Ovary (tissue), 9 donors: Measurements from ENCODE around the gene CCDC167. TPM values are rescaled to one million over a fixed set of nuclear protein-coding genes. Genes with fewer than 3 reads are reported as not detected.
A peak's percentile ranks its signal among the peaks of the same experiment; 100 is the strongest.

ENCODE experiments used
- DNase-seq, 5 donors: peaks; one replicate each; pipeline ENCODE4 v3.0.0-alpha.2; 2019 to 2020
- H3K27ac ChIP-seq, 2 donors: fragments of 200-600 bp; one replicate each; pipeline versions ENCODE4 v1.5.1 to v1.8.0; 2019 to 2022
- H3K27me3 ChIP-seq: fragments of 200-600 bp; one replicate; pipeline ENCODE4 v1.8.0; 2022
- H3K36me3 ChIP-seq: fragments of 200-600 bp; sonication (generic); one replicate; pipeline ENCODE4 v1.5.1; 2019
- H3K4me1 ChIP-seq: one replicate; pipeline ENCODE4 v1.8.1; 2013; ENCODE audit warnings: mild to moderate bottlenecking, moderate library complexity; ENCODE audit not compliant: insufficient read depth
- H3K4me3 ChIP-seq: fragments of 200-600 bp; sonication (generic); one replicate; pipeline ENCODE4 v1.5.1; 2017
- H3K9me3 ChIP-seq, 2 donors: fragments of 200-600 bp in 1 of 2; sonication (generic) in 1 of 2; one replicate each; pipeline versions ENCODE4 v1.5.1 to v1.8.1; 2013 to 2019; ENCODE audit warnings: mild to moderate bottlenecking in 1 of 2, moderate library complexity in 1 of 2
- CTCF ChIP-seq, 3 donors: fragments of 450-650 bp in 2 of 3; fragments of 200-600 bp in 1 of 3; IDR thresholded peaks; one replicate each; pipeline versions ENCODE4 v1.5.1 to v1.8.0; 2016 to 2022; ENCODE audit warnings: antibody characterized with exemption in 3 of 3, mild to moderate bottlenecking in 1 of 3
- EP300 ChIP-seq: sonication (generic); formaldehyde crosslinking; IDR thresholded peaks from one replicate; pipeline ENCODE4 v1.6.1; 2017; ENCODE audit warnings: antibody characterized with exemption
- POLR2A ChIP-seq: fragments of 450-650 bp; IDR thresholded peaks from one replicate; pipeline ENCODE4 v1.6.1; 2017; ENCODE audit warnings: antibody characterized with exemption, mild to moderate bottlenecking, moderate library complexity
- WGBS, 3 donors: extraction: QIAGEN DNeasy Blood & Tissue Kit in 1 of 3; methylation state at CpG; one replicate each; pipeline versions ENCODE4 v1.1.5 to v1.1.7; 2013 to 2017; 5-methylcytosine and 5-hydroxymethylcytosine counted together
- intact Hi-C, 4 donors: fragments of 100-400 bp; cut with DNase I; formaldehyde crosslinking; loops; one replicate each; pipeline versions ENCODE4 v1.11.0 to v1.15.1; 2022 to 2023
- polyA plus RNA-seq, 2 donors: library from polyadenylated mRNA; stranded (reverse); fragments of 200-250 nt in 1 of 2; fragments of 350-450 nt in 1 of 2; fragmentation: Illumina TruSeq in 1 of 2; extraction: RNeasy Lipid Tissue Mini Kit (QIAGEN cat#74804) in 1 of 2; gene quantifications; one replicate each; pipeline ENCODE4 v1.2.3, GENCODE V29; 2013 to 2014
- total RNA-seq, 7 donors: library from RNA; depleted of rRNA in 2 of 7; stranded (reverse); fragments of >200 nt in 2 of 7; fragmentation: NEBNext Ultra II Directional in 3 of 7; extraction: Animal tissue kit (Norgen Biotek cat#: 25700) in 3 of 7; gene quantifications; one replicate each; pipeline versions ENCODE4 v1.1.0 to v1.2.4, GENCODE V29; 2016 to 2023
- donor health status: DM: no; HTN: no; CAD: no; lungs with moderate emphysema.
- donor health status: DM: no; HTN: no; CAD: no.
- donor health status: Bipolar disorder and iron deficiency.
- donor health status: DM: yes; HTN: yes; CAD: no.
- donor health status: DM: no; HTN: no; CAD: no.
- donor health status: DM: yes; HTN: yes; CAD: no.

The CCDC167 gene
- total and polyA plus RNA-seq, 9 donors = 4.4 to 21.9 (median 9.0) TPM

GRCh38 chr6:37459981-37460800 lies 39.5 kb downstream of the CCDC167 start:
- no peak for DNase-seq
- TF ChIP-seq EP300 = no peak
- TF ChIP-seq CTCF (IDR thresholded peaks at IDR 0.05) = no peak
- no peak for TF ChIP-seq POLR2A
- H3K9me3 ChIP-seq = no peaks in the 10 kb centered on the region
- intact Hi-C loops = no loop called here
- H3K27me3 ChIP-seq = no peaks in the 10 kb centered on the region
- peaks cover 3% of the 10 kb centered on the region for H3K36me3 ChIP-seq
- no peak overlapping the region for H3K4me3 ChIP-seq
- H3K4me1 ChIP-seq = peaks cover 2% of the 10 kb centered on the region
- no peak overlapping the region for H3K27ac ChIP-seq
- 86 to 90% (median 87%) methylated on average over 5 of the region's 5 CpGs for WGBS, 3 donors

- peaks cover under 1% of the 10 kb centered on the region for H3K36me3 ChIP-seq
- no peak overlapping the region for H3K4me3 ChIP-seq
- TF ChIP-seq POLR2A (no peak), CTCF (IDR thresholded peaks at IDR 0.05) (no peak), EP300 (no peak)
- H3K27ac ChIP-seq = no peak overlapping the region
- H3K4me1 ChIP-seq = peaks cover 2% of the 10 kb centered on the region
- H3K9me3 ChIP-seq = no peaks in the 10 kb centered on the region
- 9 to 16% (median 14%) methylated on average over 6 of the region's 6 CpGs for WGBS, 3 donors
- H3K27me3 ChIP-seq = no peaks in the 10 kb centered on the region
- peak; percentile 37 to 63 (median 48) for DNase-seq
- intact Hi-C loops = no loop called here
These were observed 42.7 kb downstream of the CCDC167 start for GRCh38 chr6:37456816-37457560.

- Histone ChIP-seq H3K36me3 (no peaks in the 10 kb centered on the region), H3K4me3 (no peak overlapping the region), H3K9me3 (no peaks in the 10 kb centered on the region), H3K27me3 (no peaks in the 10 kb centered on the region), H3K4me1 (peaks cover 2% of the 10 kb centered on the region), H3K27ac (no peak overlapping the region)
- no peak for DNase-seq
- intact Hi-C loops = no loop called here
- TF ChIP-seq CTCF (IDR thresholded peaks at IDR 0.05) (no peak), POLR2A (no peak), EP300 (no peak)
- 68 to 76% (median 68%) methylated on average over 6 of the region's 6 CpGs for whole genome bisulfite sequencing, 3 donors
These were observed 43.6 kb downstream of the CCDC167 start for GRCh38 chr6:37456126-37456525.

- H3K4me1 ChIP-seq = peaks cover 2% of the 10 kb centered on the region
- WGBS, 3 donors = 87 to 90% (median 89%) methylated on average over 8 of the region's 8 CpGs
- DNase-seq = no peak
- no peak for TF ChIP-seq POLR2A
- H3K4me3 ChIP-seq = no peak overlapping the region
- intact Hi-C loops = no loop called here
- no peaks in the 10 kb centered on the region for H3K9me3 ChIP-seq
- no peaks in the 10 kb centered on the region for H3K27me3 ChIP-seq
- H3K36me3 ChIP-seq = no peaks in the 10 kb centered on the region
- H3K27ac ChIP-seq = no peak overlapping the region
These were observed 45.1 kb downstream of the CCDC167 start for GRCh38 chr6:37454420-37455140.
